Activated CD8-positive, alpha-beta T cell treated with anti-CD3 and anti-CD28 coated beads, Interleukin-2, amount 10 ng/mL, durations not matched to agents 7 days and 5 days (primary cell): ENCODE data around the gene SAC3D1. TPM values are rescaled to one million over a fixed set of nuclear protein-coding genes. Genes with fewer than 3 reads are reported as not detected.
"Not testable (repeated sequence)": the region's sequence is repeated elsewhere in the genome, so short reads cannot be mapped to it uniquely, and the experiment has no call there.

Source experiments
- ATAC-seq: fragments of 150-1000 bp; cut with Tn5 transposase; one replicate; pipeline ENCODE4 v1.10.0; 2021; ENCODE audit warnings: moderate library complexity
- CTCF ChIA-PET: fragments of 350-600 bp; sonication (Branson Sonifier 250); formaldehyde crosslinking; loops from one replicate; lab custom pipeline; 2021; ENCODE audit warnings: antibody characterized with exemption; lab: Charles Lee
- POLR2A ChIA-PET: fragments of 350-600 bp; sonication (Branson Sonifier 250); formaldehyde crosslinking; loops from one replicate; lab custom pipeline; 2021; ENCODE audit warnings: antibody characterized with exemption; lab: Charles Lee
- DNase-seq: peaks from one replicate; pipeline ENCODE4 v3.0.0-alpha.2; 2020
- H3K27ac Mint-ChIP-seq: one replicate; pipeline ENCODE4 v1.8.0; 2021; ENCODE audit warnings: mild to moderate bottlenecking, mixed read lengths
- H3K27me3 Mint-ChIP-seq: one replicate; pipeline ENCODE4 v1.8.0; 2021; ENCODE audit warnings: low read depth, mixed read lengths
- H3K36me3 Mint-ChIP-seq: one replicate; pipeline ENCODE4 v1.8.0; 2021; ENCODE audit warnings: low read depth, mixed read lengths
- H3K4me1 Mint-ChIP-seq: one replicate; pipeline ENCODE4 v1.8.0; 2021; ENCODE audit warnings: low read depth, mixed read lengths
- H3K4me3 Mint-ChIP-seq: one replicate; pipeline ENCODE4 v1.8.0; 2021; ENCODE audit warnings: mild to moderate bottlenecking, mixed read lengths
- H3K9me3 Mint-ChIP-seq: one replicate; pipeline ENCODE4 v1.8.0; 2022; ENCODE audit warnings: mixed read lengths; ENCODE audit not compliant: insufficient read depth
- total RNA-seq, 2 experiments: library from RNA; stranded (reverse); gene quantifications; one replicate each; pipeline ENCODE4 v1.2.3, GENCODE V29; 2021

Gene SAC3D1
- 10 to 100 TPM; 36.3 to 36.6 TPM for total RNA-seq

DNA sequence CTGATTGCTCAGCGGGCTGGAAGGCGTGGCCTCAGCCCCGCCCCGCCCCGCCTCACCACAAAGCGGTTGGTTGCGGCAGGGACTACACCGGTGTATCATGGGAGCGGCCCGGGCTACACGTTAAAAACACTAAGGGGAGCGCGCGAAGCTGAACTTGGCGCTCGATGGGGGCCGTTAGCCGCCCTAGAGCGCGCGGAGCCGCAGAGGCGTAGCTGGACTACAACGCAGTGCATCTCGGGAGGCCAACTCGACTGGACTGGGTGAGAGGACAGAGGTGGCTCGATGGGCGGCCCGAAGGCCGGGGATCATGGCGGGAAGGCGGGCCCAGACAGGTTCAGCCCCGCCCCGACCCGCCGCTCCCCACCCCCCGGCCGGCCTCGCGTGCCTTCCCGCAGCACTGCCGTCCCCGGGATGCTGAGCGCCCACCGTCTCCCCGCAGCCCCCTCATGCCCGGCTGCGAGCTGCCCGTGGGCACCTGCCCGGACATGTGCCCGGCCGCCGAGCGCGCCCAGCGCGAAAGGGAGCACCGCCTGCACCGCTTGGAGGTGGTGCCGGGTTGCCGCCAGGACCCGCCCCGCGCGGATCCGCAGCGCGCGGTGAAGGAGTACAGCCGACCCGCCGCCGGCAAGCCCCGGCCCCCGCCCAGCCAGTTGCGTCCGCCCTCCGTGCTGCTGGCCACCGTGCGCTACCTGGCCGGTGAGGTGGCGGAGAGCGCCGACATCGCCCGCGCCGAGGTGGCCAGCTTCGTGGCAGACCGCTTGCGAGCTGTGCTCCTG is at the start of gene SAC3D1:
Gene SAC3D1 (plus strand): TSS at position 364 of the 776 bp plus-strand sequence. CDS start 83 bp downstream, at position 447.
- peaks cover 22% of the 10 kb centered on the region for H3K36me3 Mint-ChIP-seq
- ChIA-PET POLR2A (interaction anchor here (0.7 to 3.8 kb wide), 14 partner anchors 13 to 384 kb away, joined by 3 to 19 read pairs (median 5); partner anchors contain the start of genes ARL2, CDCA5, FAU and MRPL49), CTCF (interaction anchor here (1.0 to 2.9 kb wide), 10 partner anchors 13 to 185 kb away, joined by 3 to 32 read pairs (median 4); partner anchors contain the start of genes ARL2, FAU, MRPL49 and SNX15)
- no peaks in the 10 kb centered on the region for H3K9me3 Mint-ChIP-seq
- H3K27me3 Mint-ChIP-seq = no peaks in the 10 kb centered on the region
- H3K4me1 Mint-ChIP-seq = peaks cover 35% of the 10 kb centered on the region
- peak; percentile 95 for ATAC-seq
- H3K4me3 Mint-ChIP-seq = peak within 1 kb of the TSS; percentile 88
- H3K27ac Mint-ChIP-seq = peak within 1 kb of the TSS; percentile 95
- peak; percentile 97 for DNase-seq

DNA sequence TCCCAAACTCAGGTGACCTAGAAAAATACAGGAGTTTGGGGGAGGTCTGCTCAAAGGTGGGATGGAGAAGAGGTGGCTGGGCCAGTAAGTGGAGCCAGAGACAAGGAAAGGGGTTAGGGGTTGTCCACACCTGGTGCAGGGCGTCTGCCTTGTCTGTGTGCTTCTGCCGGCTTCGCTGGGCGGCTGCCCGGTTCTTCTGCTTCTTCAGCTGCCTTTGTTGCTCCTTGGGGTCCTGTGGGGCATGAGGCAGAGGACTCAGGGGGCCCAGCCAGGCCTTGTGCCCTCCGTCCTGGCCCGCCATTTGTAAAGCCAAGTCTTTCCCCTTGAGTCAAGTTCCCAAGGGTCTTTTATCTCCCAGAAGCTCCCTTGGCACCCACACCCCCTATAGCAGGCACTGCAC is 46.7 kb upstream of the SAC3D1 start:
- ATAC-seq = no peak
- ChIA-PET CTCF (interaction anchor here (1.1 to 2.0 kb wide), 2 partner anchors 18 to 20 kb away, joined by 3 to 6 read pairs; partner anchors contain the start of gene ARL2), POLR2A (no interaction called here)
- no peak for DNase-seq
- no peaks in the 10 kb centered on the region for H3K36me3 Mint-ChIP-seq
- H3K27me3 Mint-ChIP-seq = peaks cover 2% of the 10 kb centered on the region
- H3K27ac Mint-ChIP-seq = no peak overlapping the region
- H3K4me1 Mint-ChIP-seq = peaks cover 38% of the 10 kb centered on the region
- H3K9me3 Mint-ChIP-seq = no peaks in the 10 kb centered on the region
- H3K4me3 Mint-ChIP-seq = no peak overlapping the region

DNA sequence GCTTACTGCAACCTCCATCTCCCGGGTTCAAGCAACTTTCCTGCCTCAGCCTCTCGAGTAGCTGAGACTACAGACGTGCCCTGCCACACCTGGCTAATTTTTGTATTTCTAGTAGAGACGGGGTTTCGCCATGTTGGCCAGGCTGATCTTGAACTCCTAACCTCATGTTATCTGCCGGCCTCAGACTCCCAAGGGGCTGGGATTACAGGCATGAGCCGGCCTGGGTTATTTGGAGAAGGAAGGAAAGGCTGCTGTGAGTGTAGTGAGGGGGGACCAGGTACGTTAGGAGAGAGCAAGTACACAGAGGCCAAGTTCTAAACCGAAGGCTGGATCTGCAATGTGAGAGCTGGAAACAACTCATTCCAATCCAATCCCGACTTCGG is 44.7 kb upstream of the SAC3D1 start:
- peak overlapping the region; percentile 79 for H3K27ac Mint-ChIP-seq
- POLR2A ChIA-PET = interaction anchor here (0.7 kb wide), 1 partner anchor 80 kb away, joined by 3 read pairs; no protein-coding TSS in a partner anchor

GRCh38 chr11:64996710-64997380 is 44.2 kb upstream of the SAC3D1 start, which contains the start of gene BATF2:
Gene BATF2, minus strand, starts transcription at chr11:64996971. Its CDS starts 57 bp downstream, at chr11:64996914.
- H3K9me3 Mint-ChIP-seq = no peaks in the 10 kb centered on the region
- POLR2A ChIA-PET = interaction anchor here (0.7 kb wide), 1 partner anchor 79 kb away, joined by 3 read pairs; no protein-coding TSS in a partner anchor
- CTCF ChIA-PET = interaction anchor here (0.7 to 1.3 kb wide), 9 partner anchors 11 to 153 kb away, joined by 3 to 7 read pairs (median 3); partner anchors contain the start of gene PPP2R5B
- peak; percentile 41 for DNase-seq
- peak within 1 kb of the TSS; percentile 46 for H3K4me3 Mint-ChIP-seq
- peak within 1 kb of the TSS; percentile 79 for H3K27ac Mint-ChIP-seq
- H3K4me1 Mint-ChIP-seq = peaks cover 33% of the 10 kb centered on the region
- ATAC-seq = peak; percentile 67
- peaks cover 2% of the 10 kb centered on the region for H3K27me3 Mint-ChIP-seq
- no peaks in the 10 kb centered on the region for H3K36me3 Mint-ChIP-seq

More for the DNA sequence above, 44.7 kb upstream of the SAC3D1 start:
- ATAC-seq (no peak), DNase-seq (no peak)
- Mint-ChIP-seq H3K9me3 (no peaks in the 10 kb centered on the region), H3K4me3 (peak overlapping the region; percentile 46), H3K4me1 (peaks cover 33% of the 10 kb centered on the region), H3K27me3 (peaks cover 2% of the 10 kb centered on the region), H3K36me3 (no peaks in the 10 kb centered on the region)
- CTCF ChIA-PET = interaction anchor here (0.7 to 2.0 kb wide), 9 partner anchors 12 to 152 kb away, joined by 3 to 7 read pairs (median 4); partner anchors contain the start of genes ARL2 and PPP2R5B

DNA sequence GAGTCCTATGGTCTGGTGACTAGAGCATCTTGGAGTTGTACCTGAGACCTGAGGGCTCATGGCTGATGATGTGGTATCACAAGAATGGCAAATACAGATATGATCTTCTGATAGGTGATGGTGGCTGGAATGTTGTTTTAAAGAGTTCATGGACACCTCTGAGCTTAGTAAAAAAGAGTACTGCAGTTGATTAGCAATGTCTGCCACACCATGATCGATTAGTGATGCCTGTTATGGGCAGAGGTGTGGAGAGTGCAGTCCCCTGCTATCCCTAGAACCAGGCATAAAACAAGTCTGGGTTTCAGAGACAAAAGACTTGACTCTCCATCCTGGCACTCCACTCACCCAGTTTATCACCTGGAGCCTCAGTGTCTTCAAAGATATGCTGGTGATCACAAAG is 42.9 kb upstream of the SAC3D1 start:
- Mint-ChIP-seq H3K4me3 (peak overlapping the region; percentile 47), H3K27ac (peak overlapping the region; percentile 83), H3K4me1 (peaks cover 33% of the 10 kb centered on the region), H3K27me3 (no peaks in the 10 kb centered on the region), H3K36me3 (no peaks in the 10 kb centered on the region), H3K9me3 (no peaks in the 10 kb centered on the region)
- POLR2A ChIA-PET = interaction anchor here (1.5 kb wide), 1 partner anchor 137 kb away, joined by 4 read pairs; no protein-coding TSS in a partner anchor
- ATAC-seq = peak; percentile 43
- DNase-seq = peak; percentile 36
- CTCF ChIA-PET = interaction anchor here (1.2 to 1.6 kb wide), 4 partner anchors 15 to 150 kb away, joined by 3 to 9 read pairs (median 6); partner anchors contain the start of genes ARL2 and ZNHIT2

- peak overlapping the region; percentile 83 for H3K27ac Mint-ChIP-seq
- H3K4me3 Mint-ChIP-seq = peak overlapping the region; percentile 47
- no peaks in the 10 kb centered on the region for H3K36me3 Mint-ChIP-seq
- DNase-seq (no peak), ATAC-seq (peak; percentile 45)
- H3K4me1 Mint-ChIP-seq = peaks cover 33% of the 10 kb centered on the region
- ChIA-PET CTCF (interaction anchor here (0.6 to 1.6 kb wide), 6 partner anchors 14 to 151 kb away, joined by 3 to 9 read pairs (median 4); partner anchors contain the start of genes ARL2 and ZNHIT2), POLR2A (interaction anchor here (1.5 kb wide), 1 partner anchor 136 kb away, joined by 4 read pairs; no protein-coding TSS in a partner anchor)
- H3K27me3 Mint-ChIP-seq = no peaks in the 10 kb centered on the region
- no peaks in the 10 kb centered on the region for H3K9me3 Mint-ChIP-seq
Observed at GRCh38 chr11:64998690-64999431, 42.1 kb upstream of the SAC3D1 start.

DNA sequence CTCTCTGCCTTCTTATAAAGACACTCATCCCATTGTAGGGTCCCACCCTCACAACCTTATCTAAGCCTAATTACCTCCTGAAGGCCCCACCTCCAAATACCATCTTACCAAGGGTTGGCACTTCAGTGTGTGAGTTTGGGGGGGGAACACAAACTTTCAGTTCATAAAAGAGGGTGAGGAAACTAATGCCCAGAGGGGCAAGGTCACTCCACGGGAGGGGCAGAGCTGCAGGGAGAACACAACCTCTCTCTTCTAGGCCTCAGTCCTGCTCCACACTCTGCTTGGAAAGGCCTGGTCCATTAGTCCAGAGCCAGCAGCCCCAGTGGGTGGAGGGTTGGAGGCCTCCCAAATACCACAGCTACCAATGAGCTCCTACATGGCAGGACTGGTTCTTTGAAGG is 41.5 kb upstream of the SAC3D1 start:
- ATAC-seq = no peak
- no peaks in the 10 kb centered on the region for H3K36me3 Mint-ChIP-seq
- POLR2A ChIA-PET = interaction anchor here (1.5 kb wide), 1 partner anchor 136 kb away, joined by 4 read pairs; no protein-coding TSS in a partner anchor
- CTCF ChIA-PET = interaction anchor here (1.3 kb wide), 2 partner anchors 13 to 33 kb away, joined by 3 to 7 read pairs; no protein-coding TSS in a partner anchor
- H3K27ac Mint-ChIP-seq = peak overlapping the region; percentile 83
- H3K9me3 Mint-ChIP-seq = no peaks in the 10 kb centered on the region
- no peak overlapping the region for H3K4me3 Mint-ChIP-seq
- no peak for DNase-seq
- no peaks in the 10 kb centered on the region for H3K27me3 Mint-ChIP-seq
- peaks cover 33% of the 10 kb centered on the region for H3K4me1 Mint-ChIP-seq

- H3K36me3 Mint-ChIP-seq = no peaks in the 10 kb centered on the region
- no peaks in the 10 kb centered on the region for H3K27me3 Mint-ChIP-seq
- ChIA-PET POLR2A (no interaction called here), CTCF (interaction anchor here (5.3 kb wide), 1 partner anchor 11 kb away, joined by 30 read pairs; the partner anchor contains the start of gene ARL2)
- DNase-seq (no peak), ATAC-seq (no peak)
- no peak overlapping the region for H3K27ac Mint-ChIP-seq
- H3K4me1 Mint-ChIP-seq = peaks cover 18% of the 10 kb centered on the region
- H3K4me3 Mint-ChIP-seq = no peak overlapping the region
- no peaks in the 10 kb centered on the region for H3K9me3 Mint-ChIP-seq
Observed at GRCh38 chr11:65002706-65003105, 38.3 kb upstream of the SAC3D1 start.

DNA sequence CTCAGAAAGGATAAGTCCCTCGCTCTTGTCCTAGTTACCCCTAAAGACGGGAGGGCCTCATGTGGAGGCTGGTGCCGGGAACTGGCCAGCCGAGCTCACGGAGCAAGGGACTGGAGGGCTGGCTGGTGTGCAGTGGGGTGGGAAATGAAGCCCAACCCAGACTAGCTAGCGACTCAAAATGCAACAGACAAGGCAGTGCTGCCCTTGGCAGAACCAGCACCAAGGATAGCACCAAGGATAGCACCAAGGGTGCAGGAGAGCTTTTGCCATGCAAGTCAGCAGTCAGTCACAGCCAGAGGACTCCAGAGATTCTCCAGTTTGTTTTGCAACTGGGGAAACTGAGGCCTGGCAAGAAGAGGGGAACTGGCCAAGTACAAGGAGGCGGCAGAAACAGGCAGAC is 37.7 kb upstream of the SAC3D1 start:
- Mint-ChIP-seq H3K9me3 (no peaks in the 10 kb centered on the region), H3K4me3 (no peak overlapping the region), H3K27me3 (no peaks in the 10 kb centered on the region), H3K36me3 (no peaks in the 10 kb centered on the region), H3K27ac (no peak overlapping the region), H3K4me1 (peaks cover 14% of the 10 kb centered on the region)
- DNase-seq (no peak), ATAC-seq (no peak)
- ChIA-PET POLR2A (no interaction called here), CTCF (interaction anchor here (5.3 kb wide), 1 partner anchor 11 kb away, joined by 30 read pairs; the partner anchor contains the start of gene ARL2)

- H3K36me3 Mint-ChIP-seq, H3K27ac Mint-ChIP-seq, H3K27me3 Mint-ChIP-seq, H3K4me3 Mint-ChIP-seq, ATAC-seq, POLR2A ChIA-PET, DNase-seq, H3K9me3 Mint-ChIP-seq, H3K4me1 Mint-ChIP-seq: not testable (repeated sequence)
- CTCF ChIA-PET = interaction anchor here (5.3 kb wide), 1 partner anchor 10 kb away, joined by 30 read pairs; the partner anchor contains the start of gene ARL2
Observed at GRCh38 chr11:65003968-65004367, 37.0 kb upstream of the SAC3D1 start.
